Lung (tissue), 12 donors: ENCODE results near the gene SCNN1B. TPM values are rescaled to one million over a fixed set of nuclear protein-coding genes. Genes with fewer than 3 reads are reported as not detected.
A peak's percentile ranks its signal among the peaks of the same experiment; 100 is the strongest.

Source experiments
- ATAC-seq: fragments of 200-7000 bp; cut with Tn5 transposase; one replicate; pipeline ENCODE4 v1.9.1; 2020; ENCODE audit warnings: moderate number of reproducible peaks; ENCODE audit not compliant: insufficient read depth, low FRiP score
- DNase-seq, 3 donors: peaks; one replicate each; pipeline ENCODE4 v3.0.0-alpha.2; 2013 to 2017
- H3K27ac ChIP-seq, 2 donors: one replicate each; pipeline ENCODE4 v1.5.1; 2013; ENCODE audit warnings: mild to moderate bottlenecking in 2 of 2, moderate library complexity in 2 of 2, control low read depth in 1 of 2, inconsistent platforms in 1 of 2, low read depth in 1 of 2, low read length in 1 of 2
- H3K27me3 ChIP-seq, 3 donors: one replicate each; pipeline ENCODE4 v1.5.1; 2013; ENCODE audit warnings: low read length in 2 of 3; ENCODE audit not compliant: control insufficient read depth in 3 of 3, insufficient read depth in 3 of 3
- H3K36me3 ChIP-seq, 4 donors: one replicate each; pipeline ENCODE4 v1.5.1; 2013; ENCODE audit warnings: low read length in 4 of 4, mild to moderate bottlenecking in 1 of 4, moderate library complexity in 1 of 4; ENCODE audit not compliant: control insufficient read depth in 4 of 4, insufficient read depth in 4 of 4
- H3K4me1 ChIP-seq, 5 donors: one replicate each; pipeline ENCODE4 v1.5.1; 2013; ENCODE audit warnings: low read length in 5 of 5, mild to moderate bottlenecking in 2 of 5, moderate library complexity in 1 of 5; ENCODE audit not compliant: control insufficient read depth in 5 of 5, insufficient read depth in 5 of 5
- H3K4me3 ChIP-seq: one replicate; pipeline ENCODE4 v1.5.1; 2013; ENCODE audit warnings: mild to moderate bottlenecking, control low read depth, moderate library complexity
- H3K9ac ChIP-seq, 2 donors: one replicate each; pipeline ENCODE4 v1.5.1; 2013; ENCODE audit warnings: low read length in 2 of 2, control low read depth in 1 of 2; ENCODE audit not compliant: insufficient read depth in 1 of 2
- H3K9me3 ChIP-seq, 4 donors: one replicate each; pipeline ENCODE4 v1.5.1; 2013; ENCODE audit warnings: low read length in 3 of 4, mild to moderate bottlenecking in 1 of 4, moderate library complexity in 1 of 4; ENCODE audit not compliant: control insufficient read depth in 4 of 4, insufficient read depth in 3 of 4
- WGBS, 2 donors: extraction: QIAGEN DNeasy Blood & Tissue Kit; methylation state at CpG; one replicate each; pipeline ENCODE4 v1.1.7; 2013; 5-methylcytosine and 5-hydroxymethylcytosine counted together
- polyA plus RNA-seq, 2 donors: library from polyadenylated mRNA; stranded (reverse); fragments of 200-250 nt; gene quantifications; one replicate each; pipeline ENCODE4 v1.2.1, GENCODE V29; 2013
- total RNA-seq, 2 donors: library from RNA; depleted of rRNA in 1 of 2; stranded (reverse); fragments of >200 nt in 1 of 2; gene quantifications; one replicate each; pipeline ENCODE4 v1.2.1, GENCODE V29; 2014 to 2021
- TF ChIP-seq, protein P1 (sequence below): IDR thresholded peaks from 2 replicates; pipeline ENCODE4 v1.5.1; 2012; ENCODE audit warnings: mild to moderate bottlenecking; ENCODE audit errors: control extremely low read depth, extremely low read depth
- donor health status: control.
- donor health status: control.
- donor health status: Bipolar disorder and iron deficiency.
- donor health status: healthy.
- donor health status: DM: yes; HTN: yes; CAD: no.

The SCNN1B gene
- total and polyA plus RNA-seq, 4 donors = 16.4 to 58.7 (median 41.3) TPM

DNA sequence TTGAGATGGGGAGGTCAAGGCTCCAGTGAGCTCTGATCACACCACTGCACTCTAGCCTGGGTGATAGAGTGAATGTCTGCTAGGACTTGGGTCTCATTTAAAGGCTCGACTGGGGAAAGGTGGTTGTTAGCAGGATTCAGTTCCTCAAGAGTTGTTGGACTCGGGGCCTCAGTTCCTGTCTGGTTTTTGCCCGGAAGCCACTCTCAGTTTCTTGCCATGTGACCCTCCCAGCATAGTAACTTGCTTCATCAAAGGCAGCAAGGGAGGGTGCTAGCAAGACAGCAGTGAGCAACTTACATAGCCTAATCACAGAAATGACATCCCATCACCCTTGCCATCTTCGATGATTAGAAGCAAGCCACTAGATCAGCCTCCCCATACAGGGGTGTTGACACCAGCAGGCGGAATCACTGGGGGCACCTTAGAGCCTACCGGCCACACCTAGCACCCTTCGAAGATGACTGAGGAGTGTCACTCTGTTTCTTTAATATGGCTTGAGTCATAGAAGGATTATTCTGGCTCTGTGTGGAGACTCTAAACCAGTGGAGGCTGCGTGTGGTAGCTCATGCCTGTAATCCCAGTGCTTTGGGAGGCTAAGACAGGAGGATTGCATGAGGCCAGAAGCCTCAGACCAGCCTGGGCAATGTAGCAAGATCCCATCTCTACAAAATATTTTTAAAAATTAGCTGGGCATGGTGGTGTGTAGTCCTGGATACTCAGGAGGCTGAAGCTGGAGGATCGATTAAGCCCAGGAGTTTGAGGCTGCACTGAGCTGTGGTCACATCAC lies 13.2 kb upstream of the SCNN1B start:
- Histone ChIP-seq H3K9me3 (peaks cover 0 to 3% (median 0%) of the 10 kb centered on the region in 4 donors), H3K9ac (no peak overlapping the region), H3K27me3 (no peaks in the 10 kb centered on the region), H3K4me3 (no peak overlapping the region), H3K27ac (no peak overlapping the region), H3K36me3 (no peaks in the 10 kb centered on the region), H3K4me1 (peaks cover 0 to 3% (median 0%) of the 10 kb centered on the region in 5 donors)
- no peak for ATAC-seq
- 74 to 79% methylated on average over 9 of the region's 9 CpGs for WGBS, 2 donors
- TF ChIP-seq, protein P1, sequence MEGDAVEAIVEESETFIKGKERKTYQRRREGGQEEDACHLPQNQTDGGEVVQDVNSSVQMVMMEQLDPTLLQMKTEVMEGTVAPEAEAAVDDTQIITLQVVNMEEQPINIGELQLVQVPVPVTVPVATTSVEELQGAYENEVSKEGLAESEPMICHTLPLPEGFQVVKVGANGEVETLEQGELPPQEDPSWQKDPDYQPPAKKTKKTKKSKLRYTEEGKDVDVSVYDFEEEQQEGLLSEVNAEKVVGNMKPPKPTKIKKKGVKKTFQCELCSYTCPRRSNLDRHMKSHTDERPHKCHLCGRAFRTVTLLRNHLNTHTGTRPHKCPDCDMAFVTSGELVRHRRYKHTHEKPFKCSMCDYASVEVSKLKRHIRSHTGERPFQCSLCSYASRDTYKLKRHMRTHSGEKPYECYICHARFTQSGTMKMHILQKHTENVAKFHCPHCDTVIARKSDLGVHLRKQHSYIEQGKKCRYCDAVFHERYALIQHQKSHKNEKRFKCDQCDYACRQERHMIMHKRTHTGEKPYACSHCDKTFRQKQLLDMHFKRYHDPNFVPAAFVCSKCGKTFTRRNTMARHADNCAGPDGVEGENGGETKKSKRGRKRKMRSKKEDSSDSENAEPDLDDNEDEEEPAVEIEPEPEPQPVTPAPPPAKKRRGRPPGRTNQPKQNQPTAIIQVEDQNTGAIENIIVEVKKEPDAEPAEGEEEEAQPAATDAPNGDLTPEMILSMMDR = no peak
- no peak for DNase-seq

DNA sequence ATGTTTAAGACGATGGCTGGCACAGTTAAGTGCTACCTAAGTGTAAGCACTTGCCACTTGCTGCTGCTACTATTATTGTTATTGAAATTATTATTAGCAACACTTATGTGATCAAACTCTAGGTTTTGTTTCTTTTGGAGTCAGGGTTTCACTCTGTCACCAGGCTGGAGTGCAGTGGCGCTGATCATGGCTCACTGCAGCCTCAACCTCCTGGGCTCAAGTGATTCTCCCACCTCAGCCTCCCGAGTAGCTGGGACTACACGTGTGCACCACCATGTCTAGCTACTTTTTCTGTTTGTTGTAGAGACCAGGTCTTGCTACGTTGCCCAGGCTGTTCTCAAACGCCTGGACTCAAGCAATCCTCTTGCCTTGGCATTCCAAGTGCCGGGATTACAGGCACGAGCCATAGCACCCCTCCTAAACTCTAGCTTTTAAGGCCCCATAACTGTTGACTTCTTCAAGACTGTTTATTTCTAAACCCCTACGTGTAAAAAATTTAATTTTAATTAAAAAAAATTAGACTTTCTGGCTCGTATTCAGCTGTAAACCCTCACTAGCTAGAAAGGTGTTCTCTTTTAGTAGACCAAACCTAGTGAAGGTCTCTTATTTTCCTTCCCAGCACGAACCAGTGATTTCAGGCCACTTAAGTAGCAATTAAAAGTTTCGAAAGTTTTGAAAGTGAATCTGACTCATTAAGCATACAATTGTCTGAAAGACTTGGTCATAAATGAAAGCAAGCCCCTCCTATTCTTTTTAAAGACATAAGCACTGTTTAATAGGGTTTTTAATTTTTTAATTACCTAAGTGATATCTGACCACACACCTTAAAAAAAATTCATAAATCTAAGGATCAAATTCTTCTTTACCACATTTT lies 11.7 kb upstream of the SCNN1B start:
- Histone ChIP-seq H3K9ac (no peak overlapping the region), H3K4me3 (no peak overlapping the region), H3K27me3 (no peaks in the 10 kb centered on the region), H3K27ac (peak overlapping the region in 1 of 2 donors; percentile 39), H3K36me3 (no peaks in the 10 kb centered on the region), H3K9me3 (peaks cover 0 to 3% (median 0%) of the 10 kb centered on the region in 4 donors), H3K4me1 (peaks cover 0 to 3% (median 0%) of the 10 kb centered on the region in 5 donors)
- TF ChIP-seq, protein P1 = no peak
- ATAC-seq (peak; percentile 56), DNase-seq (no peak)
- 67 to 85% methylated on average over 12 of the region's 12 CpGs for WGBS, 2 donors

DNA sequence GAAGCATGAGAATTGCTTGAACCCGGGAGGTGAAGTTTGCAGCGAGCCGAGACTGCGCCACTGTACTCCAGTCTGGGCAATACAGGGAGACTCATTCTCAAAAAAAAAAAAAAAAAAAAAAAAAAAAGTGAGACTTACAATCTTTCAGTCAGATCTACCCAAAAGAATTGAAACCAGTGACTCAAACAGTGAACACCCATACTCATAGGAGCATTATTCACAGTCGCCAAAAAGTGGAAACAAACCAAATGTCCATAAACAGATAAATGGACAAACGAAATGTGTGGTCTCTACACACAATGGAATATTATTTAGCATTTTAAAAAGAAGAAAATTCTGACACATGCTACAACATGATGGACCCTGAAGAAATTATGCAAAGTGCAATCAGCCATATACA lies 9.1 kb upstream of the SCNN1B start:
- H3K27me3 ChIP-seq = no peaks in the 10 kb centered on the region
- H3K4me3 ChIP-seq = no peak overlapping the region
- ATAC-seq (no peak), DNase-seq (no peak)
- H3K4me1 ChIP-seq = peaks cover 0 to 3% (median 0%) of the 10 kb centered on the region in 5 donors
- WGBS, 2 donors = 94 to 98% methylated on average over 6 of the region's 6 CpGs
- no peak overlapping the region for H3K9ac ChIP-seq
- no peaks in the 10 kb centered on the region for H3K36me3 ChIP-seq
- H3K9me3 ChIP-seq = peaks cover 0 to 3% (median 0%) of the 10 kb centered on the region in 4 donors
- TF ChIP-seq, protein P1 = no peak
- H3K27ac ChIP-seq = no peak overlapping the region
